ENCODE results near the gene PPTC7.

DNA sequence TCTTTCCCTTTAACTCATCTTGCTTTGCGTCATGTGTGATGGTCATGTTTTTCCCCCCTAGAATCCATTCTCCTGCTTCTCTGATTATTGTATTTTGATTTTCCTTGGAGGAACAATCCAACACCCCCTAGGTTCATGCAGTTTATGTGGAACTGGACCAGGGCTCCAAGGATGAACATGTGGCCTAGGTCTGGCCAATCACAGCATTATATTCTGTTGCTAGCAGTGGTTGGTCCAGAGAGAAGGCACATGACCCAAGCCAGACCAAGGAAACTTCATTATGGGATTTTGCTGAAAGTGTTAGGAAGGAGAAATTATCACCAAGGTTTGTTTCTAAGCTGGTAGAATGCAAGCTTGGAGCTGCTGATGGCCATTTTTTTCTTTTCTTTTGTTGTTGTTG lies 6.9 kb upstream of the PPTC7 start:
- no peak for TF ChIP-seq CTCF (IDR thresholded peaks at IDR 0.05)
- no peak for TF ChIP-seq ZFX (IDR thresholded peaks at IDR 0.05; ENCODE audit: borderline replicate concordance)
